ENCODE data around the gene MKI67.
A peak's percentile ranks its signal among the peaks of the same experiment; 100 is the strongest.

Gene MKI67

DNA sequence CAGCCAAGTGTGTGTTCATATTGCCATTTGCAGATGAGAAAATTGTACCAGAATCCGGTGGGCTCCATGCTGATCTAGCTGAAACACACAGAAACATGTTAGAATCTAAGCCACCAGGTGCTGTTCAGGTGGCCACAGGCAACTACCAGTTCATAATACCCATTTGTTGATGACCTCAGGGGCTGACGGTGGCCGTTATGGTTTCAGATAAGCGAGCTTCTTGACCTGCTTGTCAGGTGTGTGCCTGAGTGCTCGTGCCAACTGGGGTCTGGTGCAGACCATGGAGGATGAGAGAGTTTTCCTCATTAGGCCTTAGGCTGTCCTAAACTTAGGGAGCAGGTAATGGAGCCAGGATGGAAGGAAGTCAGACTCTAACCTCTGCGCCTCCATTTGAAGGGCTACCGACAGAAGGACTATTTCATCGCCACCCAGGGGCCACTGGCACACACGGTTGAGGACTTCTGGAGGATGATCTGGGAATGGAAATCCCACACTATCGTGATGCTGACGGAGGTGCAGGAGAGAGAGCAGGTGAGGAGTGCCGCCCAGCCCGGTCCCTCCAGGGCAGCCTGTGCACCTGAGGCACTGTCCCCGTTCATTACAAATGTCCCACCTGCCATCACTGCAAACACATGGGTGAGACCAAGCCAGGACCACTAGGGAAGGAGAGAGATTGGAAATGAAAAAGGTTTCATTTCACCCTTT lies 53.1 kb downstream of the MKI67 start:
- peak overlapping the region; percentile 13 for H3K27ac ChIP-seq
- H3K4me3 ChIP-seq (ENCODE audit: low read depth in 1 of 2, low read length in 1 of 2): no peak overlapping the region
- TF ChIP-seq, protein P1, sequence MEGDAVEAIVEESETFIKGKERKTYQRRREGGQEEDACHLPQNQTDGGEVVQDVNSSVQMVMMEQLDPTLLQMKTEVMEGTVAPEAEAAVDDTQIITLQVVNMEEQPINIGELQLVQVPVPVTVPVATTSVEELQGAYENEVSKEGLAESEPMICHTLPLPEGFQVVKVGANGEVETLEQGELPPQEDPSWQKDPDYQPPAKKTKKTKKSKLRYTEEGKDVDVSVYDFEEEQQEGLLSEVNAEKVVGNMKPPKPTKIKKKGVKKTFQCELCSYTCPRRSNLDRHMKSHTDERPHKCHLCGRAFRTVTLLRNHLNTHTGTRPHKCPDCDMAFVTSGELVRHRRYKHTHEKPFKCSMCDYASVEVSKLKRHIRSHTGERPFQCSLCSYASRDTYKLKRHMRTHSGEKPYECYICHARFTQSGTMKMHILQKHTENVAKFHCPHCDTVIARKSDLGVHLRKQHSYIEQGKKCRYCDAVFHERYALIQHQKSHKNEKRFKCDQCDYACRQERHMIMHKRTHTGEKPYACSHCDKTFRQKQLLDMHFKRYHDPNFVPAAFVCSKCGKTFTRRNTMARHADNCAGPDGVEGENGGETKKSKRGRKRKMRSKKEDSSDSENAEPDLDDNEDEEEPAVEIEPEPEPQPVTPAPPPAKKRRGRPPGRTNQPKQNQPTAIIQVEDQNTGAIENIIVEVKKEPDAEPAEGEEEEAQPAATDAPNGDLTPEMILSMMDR (IDR thresholded peaks at IDR 0.05): no peak
- H3K36me3 ChIP-seq: peaks cover 100% of the 10 kb centered on the region
- no peaks in the 10 kb centered on the region for H3K27me3 ChIP-seq
- peaks cover 10% of the 10 kb centered on the region for H3K9me3 ChIP-seq
- H3K4me1 ChIP-seq (ENCODE audit: control insufficient read depth in 1 of 2, insufficient read depth in 1 of 2, low read depth in 1 of 2, low read length in 1 of 2): peaks cover 0 to 11% of the 10 kb centered on the region in 2 experiments

DNA sequence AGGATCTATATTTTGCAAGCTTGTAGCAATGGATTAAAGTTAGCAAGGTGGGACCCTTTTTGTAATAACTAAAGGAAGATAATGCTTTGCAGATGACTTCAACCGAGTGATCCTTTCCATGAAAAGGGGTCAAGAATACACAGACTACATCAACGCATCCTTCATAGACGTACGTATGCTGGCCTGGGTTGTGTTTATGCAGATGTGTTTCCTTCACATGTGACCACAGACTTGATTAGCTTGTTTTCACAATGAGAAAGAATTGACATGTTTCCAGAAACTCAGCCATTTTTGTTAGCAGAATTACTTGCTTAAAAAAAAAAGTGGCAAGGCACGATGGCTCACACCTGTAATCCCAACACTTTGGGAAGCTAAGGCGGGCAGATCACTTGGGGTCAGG lies 54.2 kb downstream of the MKI67 start:
- H3K27me3 ChIP-seq: no peaks in the 10 kb centered on the region
- peaks cover 2 to 19% of the 10 kb centered on the region in 2 experiments for H3K4me1 ChIP-seq (ENCODE audit: control insufficient read depth in 1 of 2, insufficient read depth in 1 of 2, low read depth in 1 of 2, low read length in 1 of 2)
- H3K36me3 ChIP-seq: peaks cover 100% of the 10 kb centered on the region
- H3K4me3 ChIP-seq (ENCODE audit: low read depth in 1 of 2, low read length in 1 of 2): no peak overlapping the region
- TF ChIP-seq, protein P1 (IDR thresholded peaks at IDR 0.05): no peak
- peaks cover 11% of the 10 kb centered on the region for H3K9me3 ChIP-seq
- H3K27ac ChIP-seq: no peak overlapping the region

DNA sequence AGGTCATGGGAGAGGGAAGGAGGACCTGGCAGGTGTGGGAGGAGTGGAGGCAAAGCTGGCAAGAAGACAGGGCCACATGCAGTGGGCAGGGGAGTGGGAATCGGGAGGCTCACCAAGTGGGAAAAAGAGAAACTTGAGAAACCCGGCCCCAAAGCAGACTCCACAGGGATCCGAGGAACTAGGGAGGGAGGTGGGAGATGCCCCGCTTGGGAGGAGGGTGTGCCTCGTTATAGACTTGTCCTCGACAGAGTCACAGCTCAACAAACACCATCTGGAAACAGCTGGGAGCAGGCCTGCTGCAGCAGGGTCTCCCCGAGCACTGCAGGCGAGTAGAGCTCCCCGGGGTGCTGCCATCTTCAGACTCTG lies 54.8 kb downstream of the MKI67 start:
- Histone ChIP-seq H3K27ac (peak overlapping the region; percentile 98), H3K9me3 (peaks cover 13% of the 10 kb centered on the region), H3K27me3 (no peaks in the 10 kb centered on the region), H3K36me3 (peaks cover 100% of the 10 kb centered on the region), H3K4me3 (ENCODE audit: low read depth in 1 of 2, low read length in 1 of 2) (no peak overlapping the region), H3K4me1 (ENCODE audit: control insufficient read depth in 1 of 2, insufficient read depth in 1 of 2, low read depth in 1 of 2, low read length in 1 of 2) (peaks cover 9 to 25% of the 10 kb centered on the region in 2 experiments)
- TF ChIP-seq, protein P1 (IDR thresholded peaks at IDR 0.05): no peak

DNA sequence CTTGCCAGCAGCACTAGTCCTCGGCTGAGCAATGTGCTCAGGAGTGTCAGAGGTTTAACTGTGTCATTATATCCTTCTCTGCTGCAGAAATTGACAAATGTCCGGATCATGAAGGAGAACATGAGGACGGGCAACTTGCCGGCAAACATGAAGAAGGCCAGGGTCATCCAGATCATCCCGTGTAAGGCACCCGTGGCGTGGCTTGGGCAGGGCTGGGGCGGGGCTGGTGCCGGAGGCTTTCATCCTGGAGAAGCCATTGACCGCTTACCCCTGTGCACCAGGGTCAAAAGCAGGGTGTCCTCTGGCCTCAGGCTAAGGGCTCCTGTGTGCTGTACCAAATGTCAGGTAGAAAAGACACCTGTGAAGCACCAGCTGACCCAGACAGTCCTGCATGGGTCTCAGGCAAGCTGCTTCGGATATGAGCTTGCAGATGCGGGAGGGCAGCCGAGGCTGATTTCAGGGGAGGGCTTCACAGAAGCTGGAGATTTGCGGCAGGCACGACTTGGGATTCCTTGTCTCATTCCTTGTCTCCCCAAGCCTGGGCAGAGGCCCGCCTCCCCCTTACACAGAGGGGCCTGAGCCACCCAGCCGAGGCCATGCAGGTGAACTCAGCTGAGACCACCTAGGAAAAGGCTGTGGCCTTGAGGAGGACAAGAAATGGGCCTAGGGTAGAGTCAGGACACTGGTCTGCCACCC lies 55.4 kb downstream of the MKI67 start:
- peaks cover 14 to 31% of the 10 kb centered on the region in 2 experiments for H3K4me1 ChIP-seq (ENCODE audit: control insufficient read depth in 1 of 2, insufficient read depth in 1 of 2, low read depth in 1 of 2, low read length in 1 of 2)
- peaks cover 13% of the 10 kb centered on the region for H3K9me3 ChIP-seq
- TF ChIP-seq, protein P1 (IDR thresholded peaks at IDR 0.05): no peak
- peak overlapping the region; percentile 98 for H3K27ac ChIP-seq
- no peaks in the 10 kb centered on the region for H3K27me3 ChIP-seq
- peaks cover 100% of the 10 kb centered on the region for H3K36me3 ChIP-seq
- no peak overlapping the region for H3K4me3 ChIP-seq (ENCODE audit: low read depth in 1 of 2, low read length in 1 of 2)

DNA sequence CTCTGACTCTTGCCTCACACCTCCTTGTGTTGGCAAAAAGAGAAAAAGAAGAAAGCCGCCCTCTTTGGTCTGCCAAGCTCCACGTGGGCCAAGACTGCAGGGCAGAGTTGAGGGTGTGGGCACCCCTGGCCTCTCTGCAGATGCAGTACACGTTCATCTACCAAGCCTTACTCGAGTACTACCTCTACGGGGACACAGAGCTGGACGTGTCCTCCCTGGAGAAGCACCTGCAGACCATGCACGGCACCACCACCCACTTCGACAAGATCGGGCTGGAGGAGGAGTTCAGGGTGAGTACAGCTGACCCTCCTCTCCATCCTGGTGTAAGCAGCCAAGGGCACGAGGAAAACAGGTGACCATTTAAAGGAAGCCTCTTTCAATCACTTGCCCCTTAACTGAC lies 56.1 kb downstream of the MKI67 start:
- no peaks in the 10 kb centered on the region for H3K27me3 ChIP-seq
- peaks cover 21 to 38% of the 10 kb centered on the region in 2 experiments for H3K4me1 ChIP-seq (ENCODE audit: control insufficient read depth in 1 of 2, insufficient read depth in 1 of 2, low read depth in 1 of 2, low read length in 1 of 2)
- TF ChIP-seq, protein P1 (IDR thresholded peaks at IDR 0.05): no peak
- H3K27ac ChIP-seq: peak overlapping the region; percentile 98
- peaks cover 13% of the 10 kb centered on the region for H3K9me3 ChIP-seq
- H3K4me3 ChIP-seq (ENCODE audit: low read depth in 1 of 2, low read length in 1 of 2): no peak overlapping the region
- H3K36me3 ChIP-seq: peaks cover 100% of the 10 kb centered on the region
